Naive thymus-derived CD8-positive, alpha-beta T cell (primary cell): ENCODE measurements around the gene SLC26A11. TPM values are rescaled to one million over a fixed set of nuclear protein-coding genes. Genes with fewer than 3 reads are reported as not detected.
A peak's percentile ranks its signal among the peaks of the same experiment; 100 is the strongest.
"Not testable (repeated sequence)": the region's sequence is repeated elsewhere in the genome, so short reads cannot be mapped to it uniquely, and the experiment has no call there.

ENCODE experiments used
- ATAC-seq, 2 donors: fragments of 150-1000 bp; cut with Tn5 transposase in 1 of 2; sonication (Bioruptor Pico), chemical (Tn5 transposase) in 1 of 2; 1 replicate in 1 of 2; 2 replicates in 1 of 2; pipeline ENCODE4 v1.10.0; 2021; ENCODE audit warnings: mild to moderate bottlenecking in 2 of 2, moderate library complexity in 2 of 2
- POLR2A ChIA-PET: fragments of 350-600 bp; sonication (Branson Sonifier 250); formaldehyde crosslinking; loops from one replicate; lab custom pipeline; 2021; ENCODE audit warnings: antibody characterized with exemption; lab: Charles Lee
- DNase-seq, 10 donors: peaks; one replicate each; pipeline versions ENCODE4 v3.0.0 to v3.0.0-alpha.2; 2020 to 2022
- H3K27ac Mint-ChIP-seq, 10 donors: one replicate each; pipeline ENCODE4 v1.8.0; 2020 to 2022; ENCODE audit warnings: mild to moderate bottlenecking in 10 of 10, mixed read lengths in 10 of 10, moderate library complexity in 4 of 10, inconsistent platforms in 1 of 10
- H3K27me3 Mint-ChIP-seq, 5 donors: one replicate each; pipeline ENCODE4 v1.8.0; 2021 to 2022; ENCODE audit warnings: mixed read lengths in 5 of 5
- H3K36me3 Mint-ChIP-seq, 3 donors: one replicate each; pipeline ENCODE4 v1.8.0; 2020 to 2022; ENCODE audit warnings: mixed read lengths in 3 of 3, mild to moderate bottlenecking in 2 of 3, inconsistent platforms in 1 of 3
- H3K4me1 Mint-ChIP-seq, 4 donors: one replicate each; pipeline ENCODE4 v1.8.0; 2021 to 2022; ENCODE audit warnings: mixed read lengths in 4 of 4
- H3K4me3 Mint-ChIP-seq, 10 donors: one replicate each; pipeline ENCODE4 v1.8.0; 2020 to 2022; ENCODE audit warnings: mild to moderate bottlenecking in 10 of 10, mixed read lengths in 10 of 10, moderate library complexity in 6 of 10, inconsistent platforms in 1 of 10
- H3K9me3 Mint-ChIP-seq, 9 donors: one replicate each; pipeline ENCODE4 v1.8.0; 2020 to 2022; ENCODE audit warnings: mixed read lengths in 9 of 9, mild to moderate bottlenecking in 3 of 9, inconsistent platforms in 1 of 9, moderate library complexity in 1 of 9
- polyA plus RNA-seq, 3 donors: library from polyadenylated mRNA; unstranded; fragments of 300-500 nt; fragmentation: Illumina TruSeq; gene quantifications; one replicate each; pipeline ENCODE4 v1.2.3, GENCODE V29; 2021
- total RNA-seq, 8 experiments: library from RNA in 2 of 8; stranded (reverse) in 2 of 8; gene quantifications; one replicate each; pipeline ENCODE4 v1.2.3 and lab custom pipeline; 2021 to 2026

The SLC26A11 gene
- total and polyA plus RNA-seq, 5 experiments from 2014 or later = 4.8 to 96.2 (median 8.4) TPM

DNA sequence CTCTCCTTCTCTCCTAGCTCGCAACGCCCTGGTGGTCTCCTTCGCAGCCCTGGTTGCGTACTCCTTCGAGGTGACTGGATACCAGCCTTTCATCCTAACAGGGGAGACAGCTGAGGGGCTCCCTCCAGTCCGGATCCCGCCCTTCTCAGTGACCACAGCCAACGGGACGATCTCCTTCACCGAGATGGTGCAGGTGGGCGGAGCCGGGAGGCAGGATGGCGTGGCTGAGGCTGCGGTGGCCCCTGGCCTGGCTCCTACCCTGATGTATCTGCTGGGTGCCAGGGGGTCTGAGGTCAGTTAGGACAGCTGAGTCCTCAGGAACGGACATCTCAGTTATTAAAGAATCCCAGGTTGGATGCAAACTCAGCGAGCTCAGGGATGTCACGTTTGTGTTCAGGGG, 16.7 kb downstream of the SLC26A11 start:
- Mint-ChIP-seq H3K4me3 (no peak overlapping the region), H3K27ac (no peak overlapping the region), H3K36me3 (peaks cover 18 to 84% (median 43%) of the 10 kb centered on the region in 3 donors), H3K9me3 (peaks cover 0 to 26% (median 12%) of the 10 kb centered on the region in 9 donors), H3K27me3 (no peaks in the 10 kb centered on the region), H3K4me1 (peaks cover 0 to 1% (median 0%) of the 10 kb centered on the region in 4 donors)
- no peak for ATAC-seq
- POLR2A ChIA-PET = no interaction called here
- peak in 1 of 10 donors; percentile 49 for DNase-seq

DNA sequence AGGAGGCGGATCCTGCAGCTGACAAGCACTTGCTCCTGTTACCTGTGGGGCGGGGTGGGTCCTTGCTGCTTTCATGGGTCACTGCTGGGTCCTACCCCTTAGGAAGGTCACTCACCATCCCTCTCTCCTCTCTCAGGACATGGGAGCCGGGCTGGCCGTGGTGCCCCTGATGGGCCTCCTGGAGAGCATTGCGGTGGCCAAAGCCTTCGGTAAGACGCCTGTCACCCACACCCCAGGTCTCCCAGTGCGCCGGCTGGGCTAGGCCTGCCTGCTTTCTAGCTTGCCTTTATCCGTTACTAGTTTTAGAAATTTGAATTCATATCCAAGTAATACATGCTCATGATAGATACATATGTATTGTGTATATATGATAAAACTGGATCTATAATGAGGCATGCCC, 17.2 kb downstream of the SLC26A11 start:
- Mint-ChIP-seq H3K36me3 (peaks cover 13 to 83% (median 40%) of the 10 kb centered on the region in 3 donors), H3K4me1 (peaks cover 0 to 1% (median 0%) of the 10 kb centered on the region in 4 donors), H3K9me3 (peaks cover 0 to 22% (median 7%) of the 10 kb centered on the region in 9 donors), H3K27me3 (no peaks in the 10 kb centered on the region), H3K4me3 (peak overlapping the region in 1 of 10 donors; percentile 16), H3K27ac (peak overlapping the region in 1 of 10 donors; percentile 19)
- DNase-seq (peak in 1 of 10 donors; percentile 22), ATAC-seq (no peak)
- POLR2A ChIA-PET = interaction anchor here (1.1 kb wide), 1 partner anchor 11 kb away, joined by 3 read pairs; no protein-coding TSS in a partner anchor

DNA sequence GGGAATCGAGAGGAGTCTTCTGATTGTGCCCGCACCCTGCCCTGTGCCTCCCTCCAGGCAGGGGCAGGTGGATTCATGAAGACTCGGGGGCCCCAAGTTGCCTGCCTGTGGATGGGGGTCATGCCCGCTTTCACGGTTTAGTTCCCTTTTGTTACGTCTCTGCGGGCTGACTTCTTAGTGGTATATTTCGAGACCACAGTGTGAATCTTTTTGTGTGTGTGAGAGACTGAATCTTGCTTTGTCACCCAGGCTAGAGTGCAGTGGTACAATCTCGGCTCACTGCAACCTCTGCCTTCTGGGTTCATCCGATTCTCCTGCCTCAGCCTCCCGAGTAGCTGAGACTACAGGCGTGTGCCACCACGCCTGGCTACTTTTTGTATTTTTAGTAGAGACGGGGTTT, 22.3 kb downstream of the SLC26A11 start:
- no peak for ATAC-seq
- POLR2A ChIA-PET = no interaction called here
- no peak for DNase-seq
- Mint-ChIP-seq H3K27ac (peak overlapping the region in 1 of 10 donors; percentile 75), H3K9me3 (no peaks in the 10 kb centered on the region), H3K4me1 (peaks cover 0 to 1% (median 0%) of the 10 kb centered on the region in 4 donors), H3K27me3 (no peaks in the 10 kb centered on the region), H3K4me3 (no peak overlapping the region), H3K36me3 (peaks cover 4 to 62% (median 18%) of the 10 kb centered on the region in 3 donors)

GRCh38 chr17:80243526-80244433, 23.6 kb downstream of the SLC26A11 start:
- Mint-ChIP-seq H3K36me3 (peaks cover 0 to 49% (median 10%) of the 10 kb centered on the region in 3 donors), H3K27ac (no peak overlapping the region), H3K4me1 (no peaks in the 10 kb centered on the region), H3K9me3 (no peaks in the 10 kb centered on the region), H3K27me3 (no peaks in the 10 kb centered on the region), H3K4me3 (no peak overlapping the region)
- ATAC-seq = no peak
- POLR2A ChIA-PET = interaction anchor here (0.7 kb wide), 1 partner anchor 1228 kb away, joined by 4 read pairs; no protein-coding TSS in a partner anchor
- DNase-seq = peak in 1 of 10 donors; percentile 52

DNA sequence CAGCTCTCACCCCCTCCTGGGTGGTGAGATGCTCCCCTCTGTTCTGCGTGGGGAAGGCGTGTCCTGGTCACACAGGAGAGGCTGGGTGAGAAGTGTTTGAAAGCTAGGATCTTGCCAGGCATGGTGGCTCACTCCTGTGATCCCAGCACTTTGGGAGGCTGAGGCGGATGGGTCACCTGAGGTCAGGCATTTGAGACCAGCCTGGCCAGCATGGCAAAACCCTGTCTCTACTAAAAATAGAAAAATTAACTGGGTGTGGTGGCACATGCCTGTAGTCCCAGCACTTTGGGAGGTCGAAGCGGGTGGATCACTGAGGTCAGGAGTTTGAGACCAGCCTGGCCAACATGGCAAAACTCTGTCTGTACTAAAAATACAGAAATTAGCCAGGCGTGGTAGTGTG, 24.2 kb downstream of the SLC26A11 start:
- ATAC-seq, H3K4me1 Mint-ChIP-seq, H3K27me3 Mint-ChIP-seq, H3K9me3 Mint-ChIP-seq, H3K4me3 Mint-ChIP-seq, H3K27ac Mint-ChIP-seq: not testable (repeated sequence)
- H3K36me3 Mint-ChIP-seq = peaks cover 0 to 43% (median 12%) of the 10 kb centered on the region in 3 donors
- POLR2A ChIA-PET = interaction anchor here (0.7 kb wide), 1 partner anchor 1227 kb away, joined by 4 read pairs; no protein-coding TSS in a partner anchor
- DNase-seq = peak in 1 of 10 donors; percentile 11

- H3K9me3 Mint-ChIP-seq = no peaks in the 10 kb centered on the region
Measured at GRCh38 chr17:80244871-80245509, 24.8 kb downstream of the SLC26A11 start.

DNA sequence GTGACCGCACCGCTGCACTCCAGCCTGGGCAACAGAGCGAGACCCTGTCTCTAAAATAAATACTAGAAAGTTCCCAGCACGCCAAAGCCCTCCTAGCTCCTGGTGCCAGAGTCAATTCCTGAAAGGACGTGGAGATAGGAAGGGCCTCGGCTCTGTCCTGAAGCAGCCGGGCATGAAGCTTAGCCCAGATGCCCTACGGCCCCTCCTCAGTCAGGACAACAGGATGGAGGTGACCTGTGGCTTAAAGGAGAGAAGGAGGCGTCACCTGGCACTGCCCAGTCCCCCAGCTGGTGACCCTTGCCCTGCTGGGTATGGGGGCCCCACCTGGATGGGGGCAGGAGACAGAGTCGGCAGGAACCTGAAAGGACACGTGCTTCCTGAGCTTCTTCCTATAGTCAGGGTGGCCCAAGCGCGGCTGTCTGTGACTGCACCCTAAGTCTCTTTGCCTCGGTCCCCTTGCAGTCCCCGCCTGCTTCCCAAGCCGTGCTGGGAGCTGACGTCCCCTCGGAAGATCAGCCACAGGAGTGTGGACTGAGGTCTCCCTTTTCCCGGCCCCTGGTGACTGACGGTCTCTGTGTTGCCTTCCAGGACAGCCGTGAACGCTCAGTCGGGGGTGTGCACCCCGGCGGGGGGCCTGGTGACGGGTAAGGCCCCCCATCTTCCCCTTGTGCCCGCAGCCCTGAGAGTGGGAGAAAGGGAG, 25.5 kb downstream of the SLC26A11 start:
- POLR2A ChIA-PET = no interaction called here
- peaks cover 0 to 41% (median 13%) of the 10 kb centered on the region in 3 donors for H3K36me3 Mint-ChIP-seq

More at GRCh38 chr17:80244871-80245509, 24.8 kb downstream of the SLC26A11 start:
- DNase-seq (peak in 1 of 10 donors; percentile 43), ATAC-seq (no peak)
- Mint-ChIP-seq H3K4me1 (no peaks in the 10 kb centered on the region), H3K36me3 (peaks cover 0 to 43% (median 13%) of the 10 kb centered on the region in 3 donors), H3K27me3 (no peaks in the 10 kb centered on the region), H3K4me3 (no peak overlapping the region), H3K27ac (no peak overlapping the region)
- POLR2A ChIA-PET = interaction anchor here (0.7 kb wide), 1 partner anchor 1227 kb away, joined by 4 read pairs; no protein-coding TSS in a partner anchor

GRCh38 chr17:80246266-80246681, 26.0 kb downstream of the SLC26A11 start:
- Mint-ChIP-seq H3K36me3 (peaks cover 0 to 37% (median 11%) of the 10 kb centered on the region in 3 donors), H3K4me1 (no peaks in the 10 kb centered on the region), H3K9me3 (no peaks in the 10 kb centered on the region), H3K27me3 (no peaks in the 10 kb centered on the region), H3K27ac (no peak overlapping the region), H3K4me3 (no peak overlapping the region)
- DNase-seq (peak in 1 of 10 donors; percentile 45), ATAC-seq (no peak)
- POLR2A ChIA-PET = interaction anchor here (0.7 kb wide), 1 partner anchor 35 kb away, joined by 3 read pairs; no protein-coding TSS in a partner anchor

More for the DNA sequence above, 25.5 kb downstream of the SLC26A11 start:
- no peak for ATAC-seq
- H3K4me3 Mint-ChIP-seq = no peak overlapping the region
- no peak overlapping the region for H3K27ac Mint-ChIP-seq
- no peaks in the 10 kb centered on the region for H3K27me3 Mint-ChIP-seq
- no peaks in the 10 kb centered on the region for H3K4me1 Mint-ChIP-seq
- H3K9me3 Mint-ChIP-seq = no peaks in the 10 kb centered on the region
- peak in 1 of 10 donors; percentile 58 for DNase-seq

DNA sequence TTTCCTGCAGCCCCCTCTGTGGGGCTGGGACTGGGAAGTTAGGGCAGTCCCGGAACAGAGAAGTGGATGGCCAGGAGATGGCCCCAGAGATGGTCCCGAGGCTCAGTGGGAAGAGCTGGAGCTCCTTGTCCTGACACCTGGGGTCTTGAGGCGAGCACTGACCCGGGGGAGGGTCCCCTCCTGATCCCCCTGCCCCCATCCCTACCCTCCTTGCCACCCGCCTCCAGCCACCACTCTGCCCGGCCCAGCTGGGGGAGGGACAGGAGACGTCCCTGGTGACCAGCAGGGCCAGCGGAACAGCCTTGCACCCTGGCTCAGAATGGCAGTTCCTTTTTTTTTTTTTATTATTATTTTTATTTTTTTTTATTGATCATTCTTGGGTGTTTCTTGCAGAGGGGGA, 26.5 kb downstream of the SLC26A11 start:
- H3K9me3 Mint-ChIP-seq = no peaks in the 10 kb centered on the region
- peaks cover 0 to under 1% (median 0%) of the 10 kb centered on the region in 4 donors for H3K4me1 Mint-ChIP-seq
- no peak overlapping the region for H3K4me3 Mint-ChIP-seq
- H3K27ac Mint-ChIP-seq = no peak overlapping the region
- no peak for ATAC-seq
- H3K36me3 Mint-ChIP-seq = peaks cover 0 to 34% (median 7%) of the 10 kb centered on the region in 3 donors
- peak in 1 of 10 donors; percentile 19 for DNase-seq
- POLR2A ChIA-PET = interaction anchor here (0.7 kb wide), 1 partner anchor 35 kb away, joined by 3 read pairs; no protein-coding TSS in a partner anchor
- H3K27me3 Mint-ChIP-seq = no peaks in the 10 kb centered on the region

DNA sequence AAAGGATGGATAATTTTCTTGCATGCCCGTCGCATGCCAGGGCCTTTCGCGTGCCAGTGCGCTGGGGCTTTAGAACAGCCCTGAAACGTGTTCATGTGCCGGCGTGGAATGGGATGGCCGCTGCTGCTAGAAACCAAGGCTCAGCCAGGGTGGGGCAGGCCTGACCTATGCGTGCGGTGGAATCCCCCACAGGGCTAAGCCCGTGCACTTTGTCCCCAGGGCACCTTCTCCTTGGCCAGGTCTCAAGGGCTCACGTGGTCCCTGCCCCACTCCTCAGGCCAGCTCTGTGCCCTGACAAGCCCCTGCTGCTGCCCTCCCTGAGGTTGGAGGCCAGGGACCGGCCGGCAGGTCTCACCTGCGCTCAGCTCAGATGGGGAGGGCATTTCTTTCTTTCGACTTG, 27.3 kb downstream of the SLC26A11 start:
- DNase-seq = peak in 1 of 10 donors; percentile 44

DNA sequence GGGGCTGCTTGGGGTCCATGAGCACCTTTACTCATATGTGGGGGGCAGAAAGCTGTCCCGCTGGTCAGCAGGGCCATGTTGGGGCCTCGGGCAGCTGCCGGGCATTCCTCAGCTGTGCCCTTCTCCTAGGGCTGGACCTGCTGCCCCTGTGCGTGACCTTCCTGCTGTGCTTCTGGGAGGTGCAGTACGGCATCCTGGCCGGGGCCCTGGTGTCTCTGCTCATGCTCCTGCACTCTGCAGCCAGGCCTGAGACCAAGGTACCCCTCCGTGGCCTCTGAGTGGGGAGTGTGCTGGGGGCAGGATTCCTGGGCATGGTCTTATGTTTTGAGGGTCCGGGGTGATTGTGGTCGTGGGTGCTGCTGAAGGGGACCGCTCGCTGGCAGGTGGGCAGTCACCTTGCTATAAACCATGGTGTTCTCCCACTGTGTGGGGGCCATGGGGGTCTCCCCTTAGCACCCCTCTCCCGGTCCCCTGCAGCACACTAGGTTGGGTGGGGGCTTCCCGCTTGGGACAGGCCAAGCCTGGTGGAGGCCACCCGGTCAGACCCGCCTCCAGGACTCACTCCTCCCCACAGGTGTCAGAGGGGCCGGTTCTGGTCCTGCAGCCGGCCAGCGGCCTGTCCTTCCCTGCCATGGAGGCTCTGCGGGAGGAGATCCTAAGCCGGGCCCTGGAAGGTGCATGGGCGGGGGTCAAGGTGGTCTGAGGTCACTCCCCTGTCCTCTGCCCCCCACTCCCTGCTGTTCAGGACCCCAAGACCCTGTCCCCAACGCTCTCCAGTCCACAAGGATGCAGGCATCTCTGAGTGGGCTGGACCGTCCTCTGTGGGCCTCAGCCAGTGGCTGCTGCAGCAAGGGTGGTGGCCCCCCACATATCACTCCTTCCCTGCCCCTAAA, 28.0 kb downstream of the SLC26A11 start:
- Mint-ChIP-seq H3K27ac (no peak overlapping the region), H3K36me3 (peaks cover 0 to 22% (median 5%) of the 10 kb centered on the region in 3 donors), H3K9me3 (no peaks in the 10 kb centered on the region), H3K4me1 (peaks cover 0 to 9% (median 4%) of the 10 kb centered on the region in 4 donors), H3K4me3 (no peak overlapping the region), H3K27me3 (no peaks in the 10 kb centered on the region)
- DNase-seq (peak in 1 of 10 donors; percentile 56), ATAC-seq (no peak)
- POLR2A ChIA-PET = no interaction called here

More for the DNA sequence above, 27.3 kb downstream of the SLC26A11 start:
- POLR2A ChIA-PET = no interaction called here
- H3K4me1 Mint-ChIP-seq = peaks cover 0 to 2% (median 1%) of the 10 kb centered on the region in 4 donors
- no peaks in the 10 kb centered on the region for H3K9me3 Mint-ChIP-seq
- H3K4me3 Mint-ChIP-seq = no peak overlapping the region
- no peak for ATAC-seq
- H3K36me3 Mint-ChIP-seq = peaks cover 0 to 28% (median 5%) of the 10 kb centered on the region in 3 donors
- H3K27ac Mint-ChIP-seq = no peak overlapping the region
- H3K27me3 Mint-ChIP-seq = no peaks in the 10 kb centered on the region
